HG03103 (cell line): ENCODE results near the gene AKAP8L.
"Not testable (repeated sequence)": the region's sequence is repeated elsewhere in the genome, so short reads cannot be mapped to it uniquely, and the experiment has no call there.

Source experiments
- ATAC-seq: cut with Tn5 transposase; IDR thresholded peaks from one replicate; pipeline ENCODE4 v1.9.1; 2021; ENCODE audit warnings: low read depth; ENCODE audit not compliant: unreplicated experiment

AKAP8L gene

GRCh38 chr19:15363791-15364190 lies 55.0 kb downstream of the AKAP8L start:
- ATAC-seq = not testable (repeated sequence)

GRCh38 chr19:15363048-15363447 lies 55.7 kb downstream of the AKAP8L start:
- ATAC-seq = not testable (repeated sequence)

- ATAC-seq = not testable (repeated sequence)
Measured at GRCh38 chr19:15360015-15360414, 58.8 kb downstream of the AKAP8L start.

GRCh38 chr19:15358918-15359317 lies 59.9 kb downstream of the AKAP8L start:
- no peak for ATAC-seq

- ATAC-seq = no peak
Measured at GRCh38 chr19:15357906-15358305, 60.9 kb downstream of the AKAP8L start.

- no peak for ATAC-seq
Measured at GRCh38 chr19:15354566-15355296, 64.1 kb downstream of the AKAP8L start.

GRCh38 chr19:15353908-15354307 lies 64.9 kb downstream of the AKAP8L start:
- ATAC-seq = no peak

GRCh38 chr19:15352535-15352934 lies 66.3 kb downstream of the AKAP8L start:
- not testable (repeated sequence) for ATAC-seq

GRCh38 chr19:15341328-15341727 lies 77.5 kb downstream of the AKAP8L start:
- not testable (repeated sequence) for ATAC-seq

GRCh38 chr19:15340086-15340485 lies 78.7 kb downstream of the AKAP8L start:
- ATAC-seq = no peak

- no peak for ATAC-seq
Measured at GRCh38 chr19:15337202-15337601, 81.6 kb downstream of the AKAP8L start.

GRCh38 chr19:15335992-15336391 lies 82.8 kb downstream of the AKAP8L start:
- not testable (repeated sequence) for ATAC-seq

- no peak for ATAC-seq
Measured at GRCh38 chr19:15332311-15332996, 86.3 kb downstream of the AKAP8L start, which contains the start of gene BRD4. TSS of gene BRD4 (minus strand) at chr19:15332539. CDS start at chr19:15273099, 59,440 bp downstream.

GRCh38 chr19:15331419-15332310 lies 87.1 kb downstream of the AKAP8L start:
- ATAC-seq = no peak

GRCh38 chr19:15330801-15331418 lies 87.9 kb downstream of the AKAP8L start:
- ATAC-seq = no peak
